GM12864 (cell line): ENCODE measurements around the gene F8A3.
"Not testable (repeated sequence)": the region's sequence is repeated elsewhere in the genome, so short reads cannot be mapped to it uniquely, and the experiment has no call there.

Source experiments
- DNase-seq: peaks from one replicate; pipeline ENCODE4 v3.0.0-alpha.2; 2011; ENCODE audit warnings: low read depth
- H3K4me3 ChIP-seq: 2 replicates; pipeline ENCODE4 v1.5.1; 2011; ENCODE audit warnings: mild to moderate bottlenecking, low read depth, low read length, control low read depth
- CTCF ChIP-seq: IDR thresholded peaks from 2 replicates; pipeline ENCODE4 v1.5.1; 2011; ENCODE audit warnings: low read depth, mild to moderate bottlenecking, moderate library complexity, low read length, control low read depth, inconsistent platforms; ENCODE audit errors: missing control alignments

The F8A3 gene

GRCh38 chrX:155458471-155458870 is at the start of gene F8A3:
Gene F8A3 (minus strand): TSS chrX:155458620. CDS start chrX:155458600, 20 bp downstream.
- not testable (repeated sequence) for DNase-seq, H3K4me3 ChIP-seq

- no peak overlapping the region for H3K4me3 ChIP-seq
- TF ChIP-seq CTCF, result no peak
- DNase-seq, result no peak
Observed at GRCh38 chrX:155505296-155505695, 46.9 kb upstream of the F8A3 start.

GRCh38 chrX:155495134-155495533 is 36.7 kb upstream of the F8A3 start:
- not testable (repeated sequence) for DNase-seq, H3K4me3 ChIP-seq

- H3K4me3 ChIP-seq, DNase-seq: not testable (repeated sequence)
Observed at GRCh38 chrX:155491421-155491820, 33.0 kb upstream of the F8A3 start.

GRCh38 chrX:155477136-155477535 is 18.7 kb upstream of the F8A3 start:
- not testable (repeated sequence) for H3K4me3 ChIP-seq, DNase-seq

GRCh38 chrX:155466269-155466938 is 8.0 kb upstream of the F8A3 start:
- not testable (repeated sequence) for H3K4me3 ChIP-seq, DNase-seq

- not testable (repeated sequence) for DNase-seq, H3K4me3 ChIP-seq
Observed at GRCh38 chrX:155460501-155460900, 2.1 kb upstream of the F8A3 start.

GRCh38 chrX:155457761-155458447 is 516 bp downstream of the F8A3 start:
- not testable (repeated sequence) for DNase-seq, H3K4me3 ChIP-seq

GRCh38 chrX:155441097-155441496 is 17.3 kb downstream of the F8A3 start:
- DNase-seq, result no peak
- no peak overlapping the region for H3K4me3 ChIP-seq
- no peak for TF ChIP-seq CTCF

GRCh38 chrX:155435744-155436112 is 22.7 kb downstream of the F8A3 start:
- no peak for DNase-seq
- no peak overlapping the region for H3K4me3 ChIP-seq
- TF ChIP-seq CTCF, result no peak
